IMR-90 (cell line): Measurements from ENCODE around the gene NEGR1. TPM values are rescaled to one million over a fixed set of nuclear protein-coding genes. Genes with fewer than 3 reads are reported as not detected.

Experiments
- ATAC-seq: fragments of 200-7000 bp; cut with Tn5 transposase; 2 replicates; pipeline ENCODE4 v1.9.1; 2020; ENCODE audit warnings: low read depth, mild to moderate bottlenecking, moderate library complexity
- BruUV-seq: library from RNA; stranded (reverse); fragments of 400-500 nt; replicated peaks from 2 replicates; lab custom pipeline; 2021; lab: Mats Ljungman, UMichigan
- CTCF ChIA-PET: fragments of 300-600 bp; formaldehyde crosslinking; extraction: SDS; loops from one replicate; lab custom pipeline; 2021; ENCODE audit warnings: antibody characterized with exemption; lab: Yijun Ruan, JAX
- POLR2A ChIA-PET: fragments of 300-600 bp; sonication (Branson Sonifier 250); formaldehyde crosslinking; loops from one replicate; lab custom pipeline; 2022; ENCODE audit warnings: antibody characterized with exemption; ENCODE audit not compliant: unreplicated experiment; lab: Charles Lee
- DNase-seq: peaks from one replicate; pipeline ENCODE4 v3.0.0; 2013
- H2AFZ ChIP-seq: replicated peaks from 2 replicates; pipeline ENCODE3; 2013; ENCODE audit warnings: low read length, mild to moderate bottlenecking; ENCODE audit not compliant: poor library complexity
- H2AK5ac ChIP-seq: 2 replicates; pipeline ENCODE4 v1.6.1; 2013; ENCODE audit warnings: low read depth, low read length, inconsistent platforms
- H2AK9ac ChIP-seq: replicated peaks from 2 replicates; pipeline ENCODE3; 2013; ENCODE audit warnings: mild to moderate bottlenecking, low read depth, low read length, moderate library complexity; ENCODE audit not compliant: poor library complexity
- H2BK120ac ChIP-seq: 2 replicates; pipeline ENCODE4 v1.6.1; 2013; ENCODE audit warnings: low read depth, low read length, inconsistent platforms
- H2BK15ac ChIP-seq: 3 replicates; pipeline ENCODE4 v1.6.1; 2013; ENCODE audit warnings: low read depth, low read length, inconsistent platforms
- H2BK20ac ChIP-seq: 2 replicates; pipeline ENCODE4 v1.6.1; 2013; ENCODE audit warnings: low read depth, mild to moderate bottlenecking, inconsistent platforms, low read length, moderate library complexity
- H2BK5ac ChIP-seq: 2 replicates; pipeline ENCODE4 v1.6.1; 2013; ENCODE audit warnings: mild to moderate bottlenecking, low read depth, low read length, inconsistent platforms; ENCODE audit not compliant: poor library complexity, severe bottlenecking
- H3K14ac ChIP-seq: replicated peaks from 2 replicates; pipeline ENCODE4 v1.6.1; 2013; ENCODE audit warnings: low read depth, low read length, inconsistent platforms
- H3K18ac ChIP-seq: 2 replicates; pipeline ENCODE4 v1.6.1; 2013; ENCODE audit warnings: low read depth, low read length, control low read depth
- H3K23ac ChIP-seq: 2 replicates; pipeline ENCODE4 v1.6.1; 2013; ENCODE audit warnings: low read depth, low read length, inconsistent platforms
- H3K27ac ChIP-seq: 2 replicates; pipeline ENCODE4 v1.5.1; 2013; ENCODE audit warnings: mild to moderate bottlenecking, control low read depth, low read length; ENCODE audit not compliant: insufficient read depth
- H3K27me3 ChIP-seq: 2 replicates; pipeline ENCODE4 v1.6.1; 2013; ENCODE audit warnings: low read length; ENCODE audit not compliant: control insufficient read depth, insufficient read depth
- H3K36me3 ChIP-seq: 2 replicates; pipeline ENCODE4 v1.6.1; 2013; ENCODE audit warnings: low read length, mixed read lengths; ENCODE audit not compliant: control insufficient read depth, insufficient read depth
- H3K4ac ChIP-seq: 2 replicates; pipeline ENCODE4 v1.6.1; 2013; ENCODE audit warnings: low read depth, low read length, inconsistent platforms
- H3K4me1 ChIP-seq: 2 replicates; pipeline ENCODE4 v1.6.1; 2013; ENCODE audit warnings: low read length, mixed read lengths; ENCODE audit not compliant: control insufficient read depth, insufficient read depth
- H3K4me2 ChIP-seq: 2 replicates; pipeline ENCODE4 v1.6.1; 2013; ENCODE audit warnings: low read depth, mild to moderate bottlenecking, control low read depth, low read length, moderate library complexity
- H3K4me3 ChIP-seq: 2 replicates; pipeline ENCODE4 v1.5.1; 2013; ENCODE audit warnings: low read depth, mild to moderate bottlenecking, control low read depth, low read length, moderate library complexity; ENCODE audit not compliant: insufficient read depth
- H3K56ac ChIP-seq: 2 replicates; pipeline ENCODE4 v1.6.1; 2013; ENCODE audit warnings: low read length, inconsistent platforms; ENCODE audit not compliant: insufficient read depth; ENCODE audit errors: extremely low read depth
- H3K79me1 ChIP-seq, 2 experiments: 2 replicates each; pipeline ENCODE4 v1.6.1; 2013; ENCODE audit warnings: low read length in 2 of 2, inconsistent platforms in 1 of 2, low read depth in 1 of 2
- H3K9ac ChIP-seq: 2 replicates; pipeline ENCODE4 v1.6.1; 2013; ENCODE audit warnings: low read depth, low read length, control low read depth
- H3K9me1 ChIP-seq: 2 replicates; pipeline ENCODE4 v1.6.1; 2013; ENCODE audit warnings: low read length, inconsistent platforms; ENCODE audit not compliant: insufficient read depth
- H3K9me3 ChIP-seq: 2 replicates; pipeline ENCODE4 v1.6.1; 2013; ENCODE audit warnings: low read length; ENCODE audit not compliant: control insufficient read depth, insufficient read depth
- H4K20me1 ChIP-seq: 2 replicates; pipeline ENCODE4 v1.6.1; 2013; ENCODE audit warnings: low read length, inconsistent platforms; ENCODE audit not compliant: insufficient read depth
- H4K5ac ChIP-seq: 2 replicates; pipeline ENCODE4 v1.6.1; 2013; ENCODE audit warnings: mild to moderate bottlenecking, low read depth, low read length, control low read depth
- H4K8ac ChIP-seq, 2 experiments: 2 replicates each; pipeline ENCODE4 v1.6.1; 2013; ENCODE audit warnings: low read depth in 2 of 2, low read length in 2 of 2, control low read depth in 1 of 2, inconsistent platforms in 1 of 2
- H4K91ac ChIP-seq: 2 replicates; pipeline ENCODE4 v1.6.1; 2013; ENCODE audit warnings: low read depth, low read length, inconsistent platforms; ENCODE audit not compliant: insufficient read depth
- BHLHE40 ChIP-seq: fragments of 150-350 bp; IDR thresholded peaks from 2 replicates; pipeline ENCODE4 v1.6.1; 2016; ENCODE audit warnings: mild to moderate bottlenecking, low read depth, low read length
- CEBPB ChIP-seq: IDR thresholded peaks from 2 replicates; pipeline ENCODE4 v1.6.1; 2012; ENCODE audit warnings: low read depth, low read length, improper control_type of control experiment
- CHD1 ChIP-seq: IDR thresholded peaks from 2 replicates; pipeline ENCODE4 v1.6.1; 2012; ENCODE audit warnings: low read depth, low read length, improper control_type of control experiment
- FOS ChIP-seq: fragments of 150-350 bp; IDR thresholded peaks from 2 replicates; pipeline ENCODE4 v1.6.1; 2016; ENCODE audit warnings: low read depth, low read length
- MAFK ChIP-seq: IDR thresholded peaks from 2 replicates; pipeline ENCODE4 v1.6.1; 2012; ENCODE audit warnings: low read depth, low read length, improper control_type of control experiment
- MAZ ChIP-seq: IDR thresholded peaks from 2 replicates; pipeline ENCODE4 v1.6.1; 2012; ENCODE audit warnings: low read depth, mild to moderate bottlenecking, low read length, improper control_type of control experiment, moderate library complexity, borderline replicate concordance
- MXI1 ChIP-seq: IDR thresholded peaks from 2 replicates; pipeline ENCODE4 v1.6.1; 2012; ENCODE audit warnings: low read depth, mild to moderate bottlenecking, low read length, moderate library complexity, borderline replicate concordance
- NFE2L2 ChIP-seq: fragments of 150-350 bp; IDR thresholded peaks from 2 replicates; pipeline ENCODE4 v1.6.1; 2016; ENCODE audit warnings: low read depth, mild to moderate bottlenecking, low read length
- RAD21 ChIP-seq: IDR thresholded peaks from 2 replicates; pipeline ENCODE4 v1.6.1; 2012; ENCODE audit warnings: low read length, improper control_type of control experiment
- RCOR1 ChIP-seq: IDR thresholded peaks from 2 replicates; pipeline ENCODE4 v1.6.1; 2012; ENCODE audit warnings: mild to moderate bottlenecking, low read length, improper control_type of control experiment; ENCODE audit not compliant: insufficient replicate concordance
- RFX5 ChIP-seq: IDR thresholded peaks from 2 replicates; pipeline ENCODE4 v1.8.0; 2012; ENCODE audit warnings: low read depth, mild to moderate bottlenecking, low read length, moderate library complexity
- SMC3 ChIP-seq: fragments of 150-350 bp; IDR thresholded peaks from 2 replicates; pipeline ENCODE4 v1.6.1; 2016; ENCODE audit warnings: low read depth, mild to moderate bottlenecking, antibody characterized with exemption, low read length, moderate library complexity
- USF2 ChIP-seq: fragments of 150-350 bp; IDR thresholded peaks from 2 replicates; pipeline ENCODE4 v1.6.1; 2017; ENCODE audit warnings: mild to moderate bottlenecking, antibody characterized with exemption, low read length, low read depth
- WGBS, 2 experiments: methylation state at CpG; one replicate each; pipeline versions ENCODE4 v1.1.5 to v1.1.7; 2013; ENCODE audit warnings: missing lambda C conversion rate in 2 of 2; ENCODE audit not compliant: insufficient read length in 1 of 2; ENCODE audit errors: extremely low coverage in 2 of 2; 5-methylcytosine and 5-hydroxymethylcytosine counted together
- dilution Hi-C: fragments of 300-500 bp; cut with HindIII; formaldehyde crosslinking; loops from one replicate; pipeline ENCODE4 v1.14.3; 2018; ENCODE audit warnings: low sequenced_read_pairs; ENCODE audit not compliant: unreplicated experiment
- in situ Hi-C: fragments of 300-500 bp; cut with MboI; formaldehyde crosslinking; loops from 3 replicates; pipeline ENCODE4 v1.14.3; 2019; ENCODE audit warnings: low sequenced_read_pairs, inconsistent platforms, mixed read lengths
- intact Hi-C: fragments of 100-400 bp; cut with micrococcal nuclease; formaldehyde crosslinking; loops from 2 replicates; pipeline ENCODE4 v1.10.0; 2022
- polyA plus RNA-seq, 3 experiments: library from polyadenylated mRNA; depleted of rRNA; stranded (reverse); fragments of >200 nt; gene quantifications; 2 replicates each; pipeline ENCODE4 v1.2.3, GENCODE V29; 2012; ENCODE audit warnings: low replicate concordance in 1 of 3
- total RNA-seq: library from RNA; depleted of rRNA; stranded (reverse); fragments of >200 nt; gene quantifications from 2 replicates; pipeline ENCODE4 v1.2.3, GENCODE V29; 2012
- TF ChIP-seq, protein P1 (sequence below): conservative IDR thresholded peaks from 2 replicates; pipeline ENCODE4 v1.5.1; 2012; ENCODE audit warnings: mild to moderate bottlenecking, low read depth, low read length, improper control_type of control experiment

Gene NEGR1
- total and polyA plus RNA-seq, 2 of the 4 experiments (the other 2 are of a cell fraction), result 5.1 to 9.1 TPM

DNA sequence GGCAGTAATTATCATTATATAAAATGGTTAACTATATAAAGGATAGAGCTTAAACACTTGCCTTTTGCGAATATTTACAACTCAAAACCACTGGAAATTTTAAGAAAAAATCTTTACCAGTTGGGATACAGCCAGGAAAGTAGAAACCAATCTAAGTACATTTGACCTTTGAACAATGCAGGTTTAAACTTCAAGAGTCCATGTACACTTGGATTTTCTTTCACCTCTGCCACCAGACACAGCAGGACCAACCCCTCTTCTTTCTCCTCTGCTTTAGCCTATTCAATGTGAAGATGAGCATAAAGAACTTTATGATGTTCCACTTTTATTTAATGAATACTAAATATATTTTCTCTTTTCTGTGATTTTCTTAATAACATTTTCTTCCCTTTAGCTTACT is 361.1 kb downstream of the NEGR1 start:
- H2BK20ac ChIP-seq, result no peak overlapping the region
- ChIA-PET CTCF (no interaction called here), POLR2A (no interaction called here)
- no peak overlapping the region for H2BK15ac ChIP-seq
- H3K4ac ChIP-seq, result no peak overlapping the region
- H4K20me1 ChIP-seq, result no peaks in the 10 kb centered on the region
- H3K27ac ChIP-seq, result no peak overlapping the region
- no peak overlapping the region for H2BK120ac ChIP-seq
- DNase-seq (no peak), ATAC-seq (no peak)
- H4K5ac ChIP-seq, result no peak overlapping the region
- no peaks in the 10 kb centered on the region for H3K27me3 ChIP-seq
- H3K18ac ChIP-seq, result no peak overlapping the region
- no peak overlapping the region for H3K14ac ChIP-seq
- H2AK5ac ChIP-seq, result no peak overlapping the region
- H3K4me1 ChIP-seq, result no peaks in the 10 kb centered on the region
- no peak overlapping the region for H3K9ac ChIP-seq
- no peak for TF ChIP-seq RFX5
- no peak for TF ChIP-seq SMC3
- TF ChIP-seq MAZ, result no peak
- TF ChIP-seq FOS, result no peak
- no peak for TF ChIP-seq RAD21
- TF ChIP-seq RCOR1, result no peak
- TF ChIP-seq NFE2L2, result no peak
- TF ChIP-seq BHLHE40, result no peak
- TF ChIP-seq CHD1, result no peak
- TF ChIP-seq USF2, result no peak
- TF ChIP-seq, protein P1, sequence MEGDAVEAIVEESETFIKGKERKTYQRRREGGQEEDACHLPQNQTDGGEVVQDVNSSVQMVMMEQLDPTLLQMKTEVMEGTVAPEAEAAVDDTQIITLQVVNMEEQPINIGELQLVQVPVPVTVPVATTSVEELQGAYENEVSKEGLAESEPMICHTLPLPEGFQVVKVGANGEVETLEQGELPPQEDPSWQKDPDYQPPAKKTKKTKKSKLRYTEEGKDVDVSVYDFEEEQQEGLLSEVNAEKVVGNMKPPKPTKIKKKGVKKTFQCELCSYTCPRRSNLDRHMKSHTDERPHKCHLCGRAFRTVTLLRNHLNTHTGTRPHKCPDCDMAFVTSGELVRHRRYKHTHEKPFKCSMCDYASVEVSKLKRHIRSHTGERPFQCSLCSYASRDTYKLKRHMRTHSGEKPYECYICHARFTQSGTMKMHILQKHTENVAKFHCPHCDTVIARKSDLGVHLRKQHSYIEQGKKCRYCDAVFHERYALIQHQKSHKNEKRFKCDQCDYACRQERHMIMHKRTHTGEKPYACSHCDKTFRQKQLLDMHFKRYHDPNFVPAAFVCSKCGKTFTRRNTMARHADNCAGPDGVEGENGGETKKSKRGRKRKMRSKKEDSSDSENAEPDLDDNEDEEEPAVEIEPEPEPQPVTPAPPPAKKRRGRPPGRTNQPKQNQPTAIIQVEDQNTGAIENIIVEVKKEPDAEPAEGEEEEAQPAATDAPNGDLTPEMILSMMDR, result no peak
- TF ChIP-seq CEBPB, result no peak
- TF ChIP-seq MAFK, result no peak
- TF ChIP-seq MXI1, result no peak
- no CpG with 5 or more reads among the region's 1 CpG for WGBS, 2 experiments
- no peaks in the 10 kb centered on the region for H3K9me3 ChIP-seq
- H3K23ac ChIP-seq, result no peak overlapping the region
- H2AK9ac ChIP-seq, result no peak overlapping the region
- no peak overlapping the region for H2AFZ ChIP-seq
- H4K91ac ChIP-seq, result no peak overlapping the region
- in situ Hi-C loops (no loop called here), intact Hi-C loops (no loop called here), dilution Hi-C loops (no loop called here)
- BruUV-seq, result no TSS peak
- no peaks in the 10 kb centered on the region for H3K79me1 ChIP-seq
- no peak overlapping the region for H3K4me3 ChIP-seq
- no peaks in the 10 kb centered on the region for H3K36me3 ChIP-seq
- H3K9me1 ChIP-seq, result no peaks in the 10 kb centered on the region
- H2BK5ac ChIP-seq, result no peak overlapping the region
- no peak overlapping the region for H4K8ac ChIP-seq
- no peak overlapping the region for H3K4me2 ChIP-seq
- no peak overlapping the region for H3K56ac ChIP-seq
